Lower leg skin (tissue), 3 donors: ENCODE results near the gene THSD4.

Source experiments
- CTCF ChIP-seq, 3 donors: fragments of 450-650 bp; IDR thresholded peaks; one replicate each; pipeline ENCODE4 v1.5.1; 2016; ENCODE audit warnings: antibody characterized with exemption in 3 of 3, mild to moderate bottlenecking in 3 of 3, moderate library complexity in 2 of 3
- POLR2A ChIP-seq, 2 donors: fragments of 450-650 bp; IDR thresholded peaks; one replicate each; pipeline ENCODE4 v1.6.1; 2016 to 2017; ENCODE audit warnings: antibody characterized with exemption in 2 of 2, mild to moderate bottlenecking in 1 of 2, moderate library complexity in 1 of 2

- TF ChIP-seq POLR2A (IDR thresholded peaks at IDR 0.05) (no peak), CTCF (IDR thresholded peaks at IDR 0.05) (no peak)
Observed at GRCh38 chr15:71757741-71758530, 642.7 kb downstream of the THSD4 start.
